NCI-H2107 (cell line): ENCODE results near the gene CD300H.

Experiments
- DNase-seq: peaks from one replicate; lab custom pipeline; 2025; lab: John Stamatoyannopoulos, UW

Gene CD300H

DNA sequence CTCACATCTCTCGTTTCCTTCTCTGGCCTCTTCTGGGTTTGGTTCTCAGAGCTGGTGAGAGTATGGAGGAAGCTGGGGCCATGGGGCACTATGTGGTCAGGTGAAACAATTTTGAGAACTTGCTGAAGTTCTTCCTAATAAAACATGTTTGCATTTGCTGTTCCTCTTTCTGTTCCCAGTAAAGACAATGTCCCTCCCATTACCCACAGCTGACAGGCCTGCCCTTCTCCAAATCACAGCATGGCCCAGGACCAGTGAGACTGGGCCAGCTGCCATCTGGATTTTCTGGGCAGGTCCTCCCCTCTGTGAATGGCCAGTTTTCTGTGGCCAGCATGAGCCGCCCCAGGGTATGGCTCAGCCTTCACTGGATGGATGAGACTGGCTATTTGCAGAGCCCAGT lies at the start of gene CD300H:
CD300H (minus strand) TSS at position 113 of the 400 bp plus-strand sequence.
- DNase-seq, result no peak

DNA sequence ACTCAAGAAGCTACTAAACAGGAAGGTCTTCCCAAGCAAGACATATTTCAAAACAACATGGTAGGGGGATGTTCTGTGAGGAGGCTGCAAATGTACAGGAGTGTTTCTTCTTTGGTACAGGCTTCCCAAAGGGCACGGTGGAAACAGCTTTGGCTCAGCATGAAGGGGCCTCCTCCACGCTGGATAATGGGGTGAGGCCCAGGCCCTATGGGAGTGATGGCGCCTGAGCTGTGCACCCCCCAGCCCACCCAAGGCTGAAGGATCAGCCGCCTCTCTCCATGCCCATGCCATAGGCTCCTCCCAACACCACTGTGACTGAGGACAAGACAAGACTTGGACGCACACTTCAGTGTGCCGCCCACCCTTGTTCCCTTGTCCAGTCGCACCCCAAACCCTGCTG lies 49.4 kb upstream of the CD300H start:
- DNase-seq, result no peak

DNA sequence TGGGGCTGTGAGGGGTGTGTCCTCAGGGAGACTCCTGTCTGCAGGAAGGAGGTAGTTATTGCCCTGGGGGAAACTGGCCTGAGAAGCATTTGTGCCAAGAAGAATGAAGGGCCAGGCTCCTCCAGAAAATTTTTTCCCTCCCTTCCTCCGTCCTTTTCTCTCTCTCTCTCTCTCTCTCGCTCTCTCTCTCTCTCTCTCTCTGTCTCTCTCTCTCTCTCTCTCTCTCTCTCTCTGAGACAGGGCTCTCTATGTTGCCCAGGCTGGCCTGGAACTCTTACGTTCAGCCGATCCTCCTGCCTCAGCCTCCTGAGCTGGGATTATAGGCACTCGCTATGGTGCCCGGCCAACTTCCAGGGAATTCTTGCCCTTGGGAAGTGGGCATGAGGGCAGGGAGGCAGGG lies 44.7 kb upstream of the CD300H start:
- DNase-seq, result no peak

- DNase-seq, result no peak
Observed at GRCh38 chr17:74610108-74610507, 42.8 kb upstream of the CD300H start.

DNA sequence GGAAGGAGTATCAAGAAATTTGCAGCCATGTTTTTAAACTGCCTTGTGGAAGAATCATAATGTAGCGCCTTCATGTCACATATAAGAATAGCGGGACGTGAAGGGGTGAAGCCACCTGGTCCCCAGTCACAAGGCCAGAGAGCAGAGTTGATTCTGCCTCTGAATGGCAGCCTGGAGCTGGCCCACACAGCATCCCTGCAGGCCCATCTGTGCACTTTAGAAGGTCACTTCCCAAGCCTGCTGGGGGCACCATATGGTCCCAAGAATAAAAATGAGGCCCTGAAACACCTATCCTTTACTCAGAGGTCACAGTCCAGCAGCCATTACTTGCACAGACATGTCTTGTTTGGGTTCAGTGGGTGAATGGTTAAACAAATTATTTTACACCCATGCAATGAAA lies 41.2 kb upstream of the CD300H start:
- no peak for DNase-seq

DNA sequence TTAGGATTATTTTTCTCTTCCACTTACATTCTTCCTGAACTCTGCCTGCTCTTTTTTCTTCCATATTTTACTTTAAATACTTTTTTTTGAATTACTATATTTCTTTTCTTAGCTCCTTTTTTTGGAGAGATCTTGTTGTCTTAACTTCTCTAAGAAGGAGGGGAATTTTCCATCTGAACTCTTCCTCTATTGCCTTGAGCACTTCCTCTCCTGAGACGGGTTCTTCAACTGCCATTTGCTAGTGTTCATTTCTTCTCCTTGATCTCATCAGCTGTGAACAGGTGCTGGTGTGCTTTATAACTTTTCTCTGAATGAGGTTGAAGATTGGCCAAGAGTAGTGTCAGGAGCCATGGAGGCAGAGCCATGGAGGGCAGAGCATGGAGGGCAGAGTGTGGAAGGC lies 39.9 kb upstream of the CD300H start:
- no peak for DNase-seq

GRCh38 chr17:74606050-74606449 lies 38.7 kb upstream of the CD300H start:
- DNase-seq, result no peak

GRCh38 chr17:74605361-74605760 lies 38.1 kb upstream of the CD300H start:
- DNase-seq, result no peak

- no peak for DNase-seq
Observed at GRCh38 chr17:74604761-74605160, 37.5 kb upstream of the CD300H start.

- DNase-seq, result no peak
Observed at GRCh38 chr17:74604200-74604599, 36.9 kb upstream of the CD300H start.

DNA sequence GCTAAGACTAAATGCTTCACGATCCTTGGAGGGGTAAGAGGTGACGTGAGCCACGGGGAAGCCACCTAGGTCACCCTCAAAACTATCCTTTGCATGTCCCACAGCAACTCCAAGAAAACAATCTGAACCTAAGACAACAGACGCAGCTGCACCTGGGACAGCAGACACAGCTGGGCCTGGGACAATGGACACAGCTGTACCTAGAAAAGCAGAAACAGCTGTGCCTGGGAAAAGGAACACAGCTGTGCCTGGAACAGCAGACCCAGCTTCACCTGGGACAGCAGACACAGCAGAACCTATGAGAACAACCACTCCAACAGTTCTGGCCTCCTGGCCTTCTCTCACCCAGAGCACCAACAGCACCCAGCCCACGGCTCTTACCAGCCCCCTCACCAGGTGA lies 36.4 kb upstream of the CD300H start:
- DNase-seq, result no peak

DNA sequence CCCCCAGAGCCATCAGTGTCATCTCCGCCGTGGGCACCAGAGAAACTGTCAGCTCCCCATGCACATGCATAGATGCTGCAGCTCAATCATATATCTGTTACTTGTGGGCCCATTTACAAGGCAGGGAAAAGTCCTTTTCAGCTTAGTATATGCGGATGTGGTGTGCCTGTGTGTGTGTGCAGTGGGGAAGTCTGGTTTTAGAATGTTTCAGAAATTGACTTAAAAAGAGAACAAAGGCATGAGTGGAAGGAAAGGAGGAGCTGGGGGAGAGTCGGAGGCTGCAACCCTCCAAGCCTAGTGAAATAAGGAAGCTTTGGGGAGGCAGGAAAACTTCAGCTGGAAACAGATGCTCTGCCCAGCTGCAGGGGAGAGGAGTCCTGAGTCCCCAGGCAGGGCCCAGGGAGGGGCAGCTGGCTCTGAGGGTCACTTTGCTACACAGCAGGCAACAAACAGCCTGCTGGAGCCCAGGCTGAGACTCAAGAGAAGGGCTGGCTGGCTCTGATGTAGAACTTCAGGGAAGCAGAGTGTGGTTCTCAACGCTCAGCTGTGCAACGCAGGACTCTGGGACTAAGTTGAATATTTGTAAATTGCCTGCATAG lies 35.8 kb upstream of the CD300H start:
- no peak for DNase-seq

- DNase-seq, result no peak
Observed at GRCh38 chr17:74601944-74602572, 34.7 kb upstream of the CD300H start.

DNA sequence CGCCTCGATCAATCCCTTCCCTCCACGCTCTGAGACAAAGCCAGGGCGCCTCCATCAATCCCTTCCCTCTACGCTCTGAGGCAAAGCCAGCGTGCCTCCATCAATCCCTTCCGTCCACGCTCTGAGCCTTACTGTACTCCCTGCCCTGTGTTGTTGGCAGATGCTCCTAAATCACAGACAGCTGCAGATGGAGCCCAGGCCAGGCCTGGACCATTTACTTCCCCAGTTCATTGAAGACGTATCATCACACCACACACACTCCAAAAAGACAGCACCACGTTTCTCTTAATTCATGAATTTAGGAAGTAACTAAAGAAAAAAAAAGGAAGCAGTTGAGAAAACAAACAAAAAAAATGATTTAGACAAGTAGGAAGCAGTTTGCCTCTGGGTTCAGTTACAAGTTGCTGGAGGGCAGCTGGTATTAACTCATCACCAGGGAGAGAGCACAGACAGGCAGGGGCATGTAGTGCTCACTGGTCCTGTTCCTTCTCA lies 32.2 kb upstream of the CD300H start:
- DNase-seq, result no peak

GRCh38 chr17:74599023-74599399 lies 31.7 kb upstream of the CD300H start:
- DNase-seq, result no peak

DNA sequence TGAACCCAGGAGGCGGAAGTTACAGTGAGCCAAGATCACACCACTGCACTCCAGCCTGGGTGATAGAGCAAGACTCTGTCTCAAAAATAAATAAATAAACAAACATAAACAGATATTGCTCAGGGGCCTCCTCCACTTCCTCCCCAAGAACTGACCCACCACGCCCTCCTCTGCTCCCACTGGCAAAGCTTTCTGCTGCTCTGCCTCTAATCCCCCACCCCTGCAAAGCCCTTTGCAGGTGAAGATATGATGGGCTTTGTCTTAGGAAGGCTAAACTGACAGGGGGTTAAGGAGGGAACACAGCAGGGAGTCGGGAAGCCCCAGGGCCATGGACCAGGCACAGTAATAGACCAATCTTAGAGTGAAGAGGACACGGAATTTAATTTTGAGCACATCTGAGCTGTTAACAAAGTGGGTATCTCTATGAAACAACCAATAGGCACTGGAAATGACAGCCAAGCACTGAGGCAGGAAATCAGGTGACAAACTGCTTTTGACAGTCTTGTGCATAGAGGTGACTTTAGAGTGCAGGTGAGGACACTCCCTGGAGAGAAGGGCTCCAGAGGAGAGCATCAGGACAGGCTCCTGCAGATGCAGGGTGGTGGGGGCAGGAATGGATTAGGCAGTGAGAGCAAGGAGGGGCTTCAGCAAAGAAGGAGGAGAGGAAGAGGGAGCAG lies 31.2 kb upstream of the CD300H start:
- no peak for DNase-seq

- DNase-seq, result no peak
Observed at GRCh38 chr17:74597069-74597790, 29.9 kb upstream of the CD300H start.

DNA sequence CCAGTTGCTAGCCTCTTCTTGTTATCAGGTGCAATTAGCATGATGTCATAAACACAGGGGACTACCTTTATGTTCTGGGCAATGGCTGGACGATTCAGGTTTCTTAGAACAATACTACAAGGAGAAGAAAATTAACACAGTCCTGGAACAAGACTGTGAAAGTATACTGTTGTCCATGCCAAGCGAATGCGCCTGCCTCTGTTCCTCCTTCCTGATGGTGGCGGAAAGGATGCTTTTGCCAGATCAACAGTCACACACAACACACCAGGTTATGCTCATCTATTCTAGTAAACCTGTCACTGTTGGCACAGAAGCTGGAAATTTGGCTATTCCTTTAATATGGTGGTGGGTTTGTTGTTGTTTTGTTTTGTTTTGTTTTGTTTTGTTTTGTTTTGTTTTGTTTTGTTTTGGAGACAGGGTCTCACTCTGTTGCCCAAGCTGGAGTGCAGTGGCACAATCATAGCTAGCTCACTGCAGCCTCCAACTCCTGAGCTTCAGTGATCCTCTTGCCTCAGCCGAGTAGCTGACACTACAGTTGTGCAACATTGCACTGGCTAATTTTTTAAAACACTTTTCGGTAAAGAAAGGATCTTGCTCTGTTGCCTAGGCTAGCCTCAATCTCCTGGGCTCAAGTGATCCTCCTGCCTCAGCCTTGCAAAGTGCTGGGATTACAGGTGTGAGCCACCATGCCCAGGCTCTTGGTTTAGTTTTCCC lies 27.9 kb upstream of the CD300H start:
- no peak for DNase-seq

DNA sequence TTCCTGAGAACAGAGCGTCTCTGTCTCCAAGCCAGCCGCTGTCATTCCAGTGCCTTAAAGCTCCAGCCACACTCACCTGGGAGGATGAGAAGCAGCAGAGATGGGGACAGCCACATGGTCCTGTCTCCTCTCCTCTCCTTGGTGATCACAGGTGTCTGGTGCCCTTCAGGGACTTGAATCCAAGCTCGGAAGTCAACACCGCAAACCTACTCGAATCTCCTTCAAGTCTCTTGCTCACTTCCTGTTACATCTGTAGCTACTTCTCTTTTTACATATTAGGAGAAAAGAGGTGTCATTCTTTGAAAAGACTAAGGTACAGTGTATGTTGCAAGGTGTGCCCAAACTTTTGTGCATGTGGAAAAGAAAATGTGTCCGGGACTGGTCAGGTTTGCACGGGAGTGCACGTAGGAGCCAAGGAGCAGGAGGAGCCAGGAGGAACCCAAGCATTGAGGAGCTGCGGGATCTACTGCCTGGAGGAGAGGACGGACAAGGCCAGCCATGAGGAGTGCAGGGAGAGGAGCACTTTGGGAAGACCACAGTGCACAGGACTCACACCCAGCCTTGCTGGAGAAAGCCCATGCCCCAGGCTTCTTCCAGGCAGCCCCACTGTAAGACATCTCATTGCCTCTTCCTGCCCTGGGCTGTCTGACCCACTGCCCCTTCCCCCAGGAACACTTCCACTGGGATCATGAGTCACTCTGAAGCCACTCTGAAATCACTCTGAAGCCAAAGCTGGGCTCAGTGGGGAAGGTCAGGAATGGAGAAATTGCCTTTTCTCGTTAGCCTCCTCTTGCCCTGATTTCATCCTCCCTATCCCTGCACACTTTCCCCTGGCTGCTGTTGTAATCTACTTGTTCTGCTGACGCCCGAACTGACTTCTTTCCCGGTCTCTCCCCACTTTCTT lies 25.0 kb upstream of the CD300H start, which contains the start of gene CD300LD:
CD300LD (minus strand) TSS at position 197 of the 904 bp plus-strand sequence; CDS start at position 116, 81 bp downstream.
- no peak for DNase-seq

DNA sequence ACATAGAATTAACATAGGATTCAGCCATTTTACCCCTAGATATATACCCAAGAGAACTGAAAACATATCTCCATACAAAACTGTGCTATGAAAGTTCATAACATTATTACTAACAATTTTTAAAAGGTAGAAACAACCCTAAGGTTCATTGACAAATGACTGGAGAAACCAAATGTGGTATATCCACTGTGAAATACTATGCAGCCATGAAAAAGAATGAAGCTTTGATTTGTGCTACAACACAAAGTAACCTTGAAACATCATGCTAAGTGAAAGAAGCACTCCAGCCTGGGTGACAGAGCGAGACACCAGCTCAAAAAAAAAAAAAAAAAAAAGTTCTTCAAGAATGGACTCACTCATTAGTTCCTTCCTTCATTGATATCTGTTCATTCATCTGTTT lies 24.2 kb upstream of the CD300H start:
- DNase-seq, result no peak

DNA sequence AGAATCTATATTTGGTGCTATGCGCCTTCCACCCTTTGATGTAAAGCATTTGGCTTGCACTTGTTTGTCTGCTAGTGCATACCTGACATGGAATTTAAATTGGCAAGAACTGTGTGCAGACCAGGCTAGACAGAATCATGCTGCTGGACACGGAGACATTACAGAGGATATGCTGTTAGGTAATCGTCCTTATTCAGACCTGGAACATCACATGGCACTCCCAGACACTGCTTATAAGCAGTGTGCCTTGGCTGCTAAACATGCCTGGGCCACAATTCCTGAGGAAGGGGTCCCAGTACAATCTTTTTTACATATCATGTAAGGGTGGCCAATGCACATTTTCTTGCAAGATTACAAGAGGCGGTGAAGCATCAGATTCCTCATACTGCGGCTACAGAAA lies 18.4 kb upstream of the CD300H start:
- no peak for DNase-seq
